Activated naive CD4-positive, alpha-beta T cell treated with anti-CD3 and anti-CD28 coated beads, Interleukin-2, amount 50 U/mL, for 16 hours (primary cell): ENCODE measurements around the gene FGA.

Experiments
- DNase-seq: peaks from one replicate; pipeline ENCODE4 v3.0.0-alpha.2; 2020

FGA gene

DNA sequence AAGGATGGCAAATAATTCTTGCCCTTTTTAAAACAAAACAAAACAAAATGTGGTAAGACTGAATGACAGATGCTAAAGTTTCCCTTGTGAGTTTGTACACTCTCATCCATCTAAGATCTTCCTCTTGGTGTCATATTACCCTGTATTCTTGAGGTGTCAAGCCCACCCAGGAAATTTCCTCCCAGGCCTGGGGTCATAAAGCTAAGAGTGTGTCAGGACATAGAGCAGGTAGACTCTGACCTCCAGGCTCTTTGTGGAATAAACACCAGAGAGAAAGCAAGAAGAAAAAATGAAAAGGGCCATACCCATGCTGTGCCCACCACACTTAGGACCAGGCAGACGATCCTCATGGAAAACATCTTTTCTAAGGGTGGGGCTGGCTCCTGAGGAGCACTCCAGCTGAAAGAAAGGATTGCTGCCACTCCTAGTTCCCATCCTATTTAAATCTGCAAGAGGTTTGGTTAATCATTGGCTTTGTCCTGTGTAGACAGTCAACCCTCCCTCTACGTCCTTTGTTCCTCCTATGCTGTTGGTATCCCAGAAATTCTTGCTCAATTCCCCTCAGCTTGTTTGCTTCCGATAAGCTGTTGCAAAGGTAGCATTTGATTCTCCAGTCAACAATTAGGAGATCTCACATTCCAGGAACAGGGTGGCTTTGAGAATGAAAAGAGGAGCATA lies at the start of gene FGA:
Gene FGA (minus strand): TSS at position 414 of the 678 bp plus-strand sequence. CDS start 55 bp downstream, at position 359.
- DNase-seq: no peak

DNA sequence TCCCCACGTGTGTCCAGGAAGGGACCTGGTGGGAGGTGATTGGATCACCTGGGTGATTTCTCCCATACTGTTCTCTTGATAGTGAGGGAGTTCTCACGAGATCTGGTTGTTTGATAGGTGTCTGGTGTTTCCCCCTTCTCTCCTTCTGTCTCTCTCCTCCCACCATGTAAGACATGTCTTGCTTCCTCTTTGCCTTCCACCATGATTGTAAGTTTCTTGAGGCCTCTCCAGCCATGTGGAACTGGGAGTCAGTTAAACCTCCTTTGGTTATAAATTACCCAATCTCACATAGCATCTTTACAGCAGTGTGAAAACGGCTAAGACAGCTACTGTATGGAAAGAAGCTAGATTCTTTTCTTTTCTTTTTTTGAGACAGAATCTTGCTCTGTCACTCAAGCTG lies 43.5 kb upstream of the FGA start:
- DNase-seq: no peak

DNA sequence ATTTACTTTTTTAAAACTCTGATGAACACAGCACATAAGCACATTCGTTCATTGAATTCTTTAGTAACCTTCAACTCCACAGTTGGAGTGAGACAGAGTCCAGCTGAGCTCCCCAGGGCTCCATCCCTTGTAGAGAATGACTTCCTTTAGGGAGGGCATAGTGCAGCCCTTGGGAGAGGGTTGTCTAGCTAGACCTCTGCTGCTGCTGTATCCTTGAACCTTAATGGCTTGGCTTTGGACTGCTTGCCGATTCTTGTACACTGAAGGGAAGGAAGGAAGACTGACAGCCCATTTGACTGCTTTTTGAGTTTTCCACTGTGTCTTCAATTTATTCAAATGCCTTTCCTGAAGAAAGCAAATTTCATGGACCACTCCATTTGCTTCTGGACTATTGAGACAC lies 41.3 kb upstream of the FGA start:
- DNase-seq: no peak

DNA sequence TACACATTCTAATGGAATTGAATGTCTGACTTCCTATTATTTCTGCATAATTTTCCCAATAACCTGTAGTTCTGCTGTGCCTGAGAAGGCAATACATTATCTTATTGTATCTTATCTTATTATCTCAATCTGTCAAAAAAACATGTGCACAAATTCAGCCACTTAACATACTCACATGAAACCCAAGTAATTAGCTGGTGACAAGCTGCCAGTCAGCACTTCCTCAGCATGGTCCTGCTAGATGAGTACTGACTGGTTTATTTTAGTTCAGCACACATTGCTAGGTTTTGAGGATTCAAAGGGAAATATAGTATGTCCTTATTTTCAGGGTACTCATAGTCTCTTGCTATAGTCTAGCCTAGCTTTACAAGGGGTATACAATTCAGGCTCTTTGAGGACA lies 39.8 kb upstream of the FGA start:
- DNase-seq: no peak

DNA sequence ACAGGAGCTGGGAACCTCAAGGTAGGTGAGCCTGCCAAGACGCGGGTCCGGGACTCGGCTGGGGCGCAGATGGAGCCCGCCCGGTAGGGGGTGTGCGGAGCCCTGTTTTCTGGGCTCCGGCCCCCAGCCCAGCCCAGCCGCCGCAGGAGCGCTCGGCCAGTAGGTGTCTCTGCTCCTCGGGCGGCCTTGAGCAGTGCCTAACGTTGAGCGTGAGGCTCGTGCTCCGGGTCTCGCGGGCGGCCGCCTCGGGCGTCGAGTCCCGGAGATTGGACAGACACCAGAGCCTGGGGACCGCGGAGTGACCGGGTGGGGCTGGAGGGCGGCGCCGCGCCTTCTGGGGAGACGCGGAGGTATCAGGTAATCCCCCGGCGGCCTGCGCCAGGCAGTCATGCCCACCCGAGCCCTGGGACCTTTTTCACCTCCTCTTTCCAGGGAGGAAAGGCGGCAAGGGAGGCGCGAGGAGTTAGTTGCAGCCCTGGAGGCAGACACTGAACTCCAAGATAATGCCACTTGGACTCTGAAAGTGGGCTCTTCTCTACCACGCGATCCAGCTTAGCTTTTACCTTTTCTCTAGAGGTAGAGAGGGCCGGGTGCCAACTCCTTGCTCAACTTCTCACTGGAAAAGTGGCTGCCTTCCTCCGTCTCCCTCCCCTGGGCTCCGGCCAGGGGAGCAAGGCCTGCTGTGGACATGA lies 36.4 kb upstream of the FGA start:
- DNase-seq: peak; percentile 56

DNA sequence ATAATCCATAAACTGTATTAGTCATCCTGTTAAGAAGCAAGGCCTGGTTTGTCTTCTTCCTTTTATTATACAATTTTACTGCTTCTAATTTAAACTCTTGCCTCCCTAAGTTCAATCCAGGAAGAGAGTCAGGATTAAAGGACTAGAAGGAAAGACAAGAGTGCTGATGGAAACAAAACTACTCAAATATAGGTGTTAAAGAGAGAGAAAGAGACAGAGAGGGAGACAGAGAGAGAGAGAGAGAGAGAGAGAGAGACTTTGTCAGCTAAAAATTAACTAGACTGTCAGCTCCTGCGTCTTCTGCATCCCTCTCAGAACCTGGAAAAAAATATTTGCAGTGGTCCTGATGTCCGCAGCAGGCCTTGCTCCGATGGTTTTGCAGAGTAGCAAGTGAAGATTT lies 35.4 kb upstream of the FGA start:
- no peak for DNase-seq

DNA sequence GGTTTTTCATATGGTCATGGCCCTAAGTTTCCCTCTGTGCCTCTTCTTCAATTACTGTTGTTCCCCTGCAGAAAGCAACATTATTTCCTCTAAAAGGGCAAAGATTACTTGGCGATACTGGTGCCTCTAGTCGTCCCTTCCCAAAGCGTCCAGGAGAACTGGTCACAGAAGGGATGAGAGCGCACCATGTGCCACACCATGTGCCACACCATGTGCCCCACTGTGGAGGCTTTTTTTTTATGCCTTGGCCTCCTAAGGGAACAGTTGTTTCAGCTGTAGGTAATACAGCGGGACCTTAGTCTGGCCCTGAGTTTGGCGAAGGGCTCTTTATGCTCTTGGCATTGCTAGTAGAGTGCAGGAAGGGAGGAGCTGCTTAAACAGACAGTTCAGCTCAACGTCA lies 33.5 kb upstream of the FGA start:
- DNase-seq: no peak

DNA sequence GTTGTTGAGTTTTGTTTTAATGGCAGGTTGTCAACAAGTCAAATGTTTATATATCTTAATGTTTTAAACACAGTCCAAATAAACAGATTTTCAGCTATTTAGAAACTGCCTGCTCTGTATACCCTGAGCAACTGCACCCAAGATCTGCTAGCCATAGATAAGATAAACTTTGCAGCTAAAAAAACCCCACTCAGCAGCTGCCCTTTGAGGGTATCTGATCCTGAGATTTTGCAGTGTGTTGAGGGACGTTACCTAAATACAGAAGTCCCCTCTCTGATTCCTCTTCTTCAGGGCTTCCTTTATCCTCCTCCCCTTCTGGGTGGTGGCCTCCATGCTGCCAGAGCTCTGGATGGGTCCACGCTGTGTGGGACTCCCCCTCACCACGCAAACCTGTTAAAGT lies 32.9 kb upstream of the FGA start:
- DNase-seq: no peak

DNA sequence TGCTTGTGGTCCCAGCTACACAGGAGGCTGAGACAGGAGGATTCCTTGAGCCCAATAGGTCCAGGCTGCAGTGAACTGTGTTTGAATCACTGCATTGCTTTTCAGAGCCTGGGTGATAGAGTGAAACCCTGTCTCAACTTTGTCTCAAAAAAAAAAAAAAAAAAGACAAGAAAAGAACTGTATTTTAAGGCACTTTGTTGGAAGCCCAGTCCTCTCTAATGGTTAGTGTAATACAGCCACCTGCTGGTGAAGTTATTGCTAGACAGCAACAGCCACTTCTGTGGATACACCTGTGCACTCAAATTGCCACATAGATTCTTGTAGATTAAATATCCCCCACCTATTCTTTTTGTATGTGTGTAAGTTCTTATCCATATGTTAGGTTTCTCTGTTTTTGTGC lies 32.1 kb upstream of the FGA start:
- no peak for DNase-seq

DNA sequence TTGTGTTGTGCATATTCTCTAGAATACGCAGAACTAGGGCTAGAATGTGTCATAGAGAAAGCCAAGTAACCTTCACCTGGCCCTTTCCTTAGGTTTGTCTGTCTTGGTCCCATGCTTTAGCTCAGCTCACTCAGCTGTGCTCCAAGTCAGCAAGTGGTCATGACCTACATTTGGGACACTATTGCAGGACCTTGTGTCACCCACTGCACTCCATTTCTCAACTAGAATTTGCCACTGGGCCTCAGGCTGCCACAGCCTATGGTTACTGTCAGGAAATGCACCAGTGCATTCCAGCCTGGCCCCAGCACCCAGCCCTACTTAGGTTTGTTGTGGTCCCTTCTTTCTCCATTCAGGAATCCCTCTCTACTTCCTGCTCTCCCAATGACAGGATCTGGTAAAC lies 29.6 kb upstream of the FGA start:
- DNase-seq: no peak

DNA sequence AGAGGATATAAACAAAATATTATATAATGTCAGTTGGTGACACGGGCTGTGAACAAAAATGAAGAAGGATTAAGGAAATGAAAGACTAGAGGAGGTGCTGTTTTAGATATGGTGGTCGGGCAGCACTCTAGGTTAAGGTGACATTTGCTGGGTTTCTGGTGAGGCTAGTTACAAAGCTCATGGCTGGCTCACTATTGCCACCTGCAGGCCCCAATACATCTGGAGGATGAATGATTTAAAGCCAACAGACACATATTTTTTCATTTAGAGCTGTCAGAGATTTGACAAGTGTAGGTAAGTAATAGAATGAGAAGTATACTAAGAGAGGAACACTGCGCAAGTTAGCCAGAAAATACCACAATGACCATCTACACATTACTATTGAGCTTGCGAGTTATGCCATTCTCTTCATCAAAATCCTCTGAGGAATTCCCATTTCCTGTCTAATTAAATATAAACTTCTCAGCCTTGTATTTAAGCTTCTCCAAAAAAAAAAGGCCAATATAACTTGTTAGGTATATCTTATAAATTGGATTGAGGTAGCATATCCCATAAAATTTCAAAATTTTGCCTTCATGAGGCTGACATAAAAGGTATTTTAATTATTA lies 28.3 kb upstream of the FGA start:
- peak; percentile 59 for DNase-seq

DNA sequence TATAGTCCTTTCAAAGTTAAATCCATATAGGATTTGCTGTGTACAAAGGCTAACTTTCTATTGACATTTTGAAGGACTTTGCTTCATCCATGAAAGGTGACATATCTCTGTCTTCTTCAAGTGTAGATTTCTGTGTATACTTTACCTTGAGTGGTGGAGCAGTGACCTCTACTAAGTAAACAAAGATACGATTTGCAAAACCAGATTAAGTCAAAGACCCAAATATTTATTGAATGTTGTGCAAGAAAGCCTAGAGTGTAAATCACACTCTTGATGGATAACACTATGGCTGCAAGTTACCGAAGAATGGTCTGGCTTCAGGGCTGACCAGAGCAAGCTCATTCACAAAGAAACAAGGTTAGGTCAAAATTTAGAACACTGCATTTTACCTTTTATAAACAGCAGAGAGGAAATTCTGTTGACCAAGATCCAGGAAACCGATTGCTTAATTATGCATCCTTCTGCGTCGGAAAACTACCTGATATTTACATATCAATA lies 27.3 kb upstream of the FGA start:
- no peak for DNase-seq

DNA sequence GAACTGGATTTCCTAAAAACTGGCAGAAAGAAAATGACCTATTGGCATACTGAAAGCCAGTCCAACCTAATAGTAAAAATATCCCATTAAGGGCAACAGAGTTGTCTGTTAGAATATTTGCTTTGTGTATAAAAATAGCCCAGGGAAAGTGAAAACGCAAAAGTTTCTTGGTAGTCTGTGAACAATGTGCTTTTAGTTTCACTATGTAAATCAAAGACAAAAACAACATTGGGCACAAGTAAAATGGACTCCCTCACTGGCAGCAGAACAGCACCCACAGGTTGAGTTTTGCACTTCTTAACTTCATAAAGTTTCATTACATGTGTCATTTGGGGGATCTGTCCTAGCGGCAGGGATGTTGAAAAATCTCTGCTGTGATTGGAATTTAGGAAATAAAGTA lies 26.2 kb upstream of the FGA start:
- DNase-seq: no peak

DNA sequence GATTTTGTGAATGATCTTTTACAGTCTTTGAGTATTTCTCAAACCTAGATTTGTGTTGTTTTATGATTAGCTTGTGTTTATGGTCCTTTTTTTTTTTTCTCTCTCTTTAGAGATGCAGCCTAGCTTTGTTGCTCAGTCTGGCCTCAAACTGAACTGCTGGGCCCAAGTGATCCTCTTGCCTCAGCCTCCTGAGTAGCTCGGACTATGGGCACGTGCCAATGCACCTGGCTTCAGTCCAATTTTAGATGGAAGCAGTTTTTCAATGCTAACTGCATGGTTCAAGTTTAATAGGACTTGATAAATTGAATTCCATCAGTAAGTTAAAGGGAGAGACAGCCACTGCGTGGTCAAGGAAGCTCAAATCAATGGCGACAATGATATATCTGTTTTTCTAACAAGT lies 25.7 kb upstream of the FGA start:
- no peak for DNase-seq

DNA sequence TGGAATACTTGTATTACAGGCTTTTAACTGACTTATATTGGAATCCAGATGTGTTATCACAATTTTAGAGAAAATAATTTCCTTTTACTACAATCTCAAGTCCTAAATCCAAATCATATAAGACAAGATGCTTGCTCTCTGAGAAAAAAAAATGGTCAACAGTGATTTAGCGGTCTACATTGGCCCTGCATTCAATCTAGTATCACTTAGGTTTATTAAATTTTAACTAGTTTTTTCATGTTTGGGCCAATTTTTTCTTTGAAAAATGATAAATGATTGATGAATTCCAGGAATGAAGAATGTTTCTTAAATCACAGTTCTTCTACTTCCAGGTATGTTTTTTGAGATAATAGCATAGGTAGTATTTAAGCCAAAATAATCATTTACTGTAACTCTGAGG lies 24.7 kb upstream of the FGA start:
- DNase-seq: no peak

DNA sequence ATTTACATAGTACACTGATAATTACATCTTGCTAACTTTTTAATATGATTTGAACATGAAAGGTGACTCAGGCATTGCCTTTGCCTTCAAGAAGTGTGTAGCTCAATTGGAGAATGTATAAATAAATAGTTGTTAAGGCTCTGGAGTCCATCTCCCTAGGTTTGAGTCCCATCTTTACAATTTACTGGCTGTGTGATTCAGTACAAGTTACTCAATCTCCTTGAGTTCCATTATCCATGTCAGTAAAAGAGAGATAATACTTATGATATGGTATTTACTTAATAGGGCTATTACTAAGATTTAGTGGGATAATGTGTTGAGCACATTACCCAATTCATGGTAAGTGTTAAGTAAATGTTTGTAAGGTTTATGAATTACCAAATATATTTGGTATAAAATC lies 23.8 kb upstream of the FGA start:
- DNase-seq: no peak

DNA sequence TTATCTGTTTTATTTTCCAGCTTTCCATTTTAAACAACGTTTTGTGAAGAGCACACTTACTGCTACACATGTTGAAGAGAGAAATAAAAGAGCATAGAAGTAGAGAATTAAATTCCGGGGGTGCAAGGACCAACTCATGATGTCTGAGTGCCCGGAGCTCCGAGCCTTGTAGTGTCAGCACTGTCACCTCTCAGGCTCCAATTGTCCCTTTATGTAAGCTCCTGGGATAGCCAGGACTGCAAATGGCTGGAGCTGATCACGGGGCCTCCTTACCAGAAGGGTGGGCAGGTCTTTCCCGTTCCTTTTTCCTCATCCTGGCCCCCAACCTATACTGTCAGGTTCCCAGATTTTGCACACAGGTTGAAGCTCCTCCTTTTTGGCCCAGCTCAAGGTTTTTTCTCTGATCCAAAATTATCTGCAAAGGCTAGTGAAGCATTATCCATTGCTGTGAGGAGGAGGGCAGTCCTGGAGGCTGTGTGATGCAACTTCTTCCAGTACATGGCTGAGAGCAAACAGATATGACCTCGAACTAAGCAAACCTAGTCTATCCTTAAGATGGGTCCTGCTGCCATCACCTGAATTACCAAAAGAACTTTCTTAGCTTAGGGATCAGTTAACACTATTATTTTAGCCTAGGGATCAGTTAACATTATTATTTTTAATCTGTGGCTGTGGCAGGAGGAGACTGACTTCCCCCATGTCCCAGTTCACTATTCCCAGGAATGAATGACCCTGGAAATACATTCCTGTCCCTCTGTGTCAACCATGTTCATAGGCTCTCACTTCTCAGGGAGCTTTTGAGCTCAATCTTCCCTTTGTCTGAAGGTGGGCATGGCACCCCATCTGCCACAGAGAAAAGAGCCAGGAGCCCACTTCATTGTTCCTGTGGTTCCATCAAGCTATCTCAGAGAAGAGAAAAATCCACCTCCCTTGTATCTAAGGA lies 22.2 kb upstream of the FGA start, which contains the start of gene FGG:
Gene FGG (minus strand): TSS at position 185 of the 943 bp plus-strand sequence. CDS start 47 bp downstream, at position 138.
- DNase-seq: no peak

DNA sequence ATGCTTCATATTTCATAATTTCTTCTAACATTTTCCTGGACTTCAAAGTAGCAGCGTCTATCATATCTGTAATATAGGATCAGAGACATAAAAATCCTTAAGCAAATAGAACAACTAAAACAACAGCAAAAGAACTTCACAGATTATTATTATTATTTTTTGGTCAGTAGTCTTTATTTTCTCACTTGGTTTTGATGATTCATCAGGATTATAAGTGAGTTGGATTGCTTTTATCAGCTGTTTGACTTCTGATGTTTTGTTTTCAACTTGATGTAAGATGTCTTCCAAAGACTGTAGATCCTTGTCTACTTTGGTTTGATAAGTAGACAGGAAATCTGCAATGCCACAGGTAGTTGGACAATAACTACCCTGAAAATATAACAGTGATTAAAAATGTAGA lies 21.3 kb upstream of the FGA start:
- no peak for DNase-seq

DNA sequence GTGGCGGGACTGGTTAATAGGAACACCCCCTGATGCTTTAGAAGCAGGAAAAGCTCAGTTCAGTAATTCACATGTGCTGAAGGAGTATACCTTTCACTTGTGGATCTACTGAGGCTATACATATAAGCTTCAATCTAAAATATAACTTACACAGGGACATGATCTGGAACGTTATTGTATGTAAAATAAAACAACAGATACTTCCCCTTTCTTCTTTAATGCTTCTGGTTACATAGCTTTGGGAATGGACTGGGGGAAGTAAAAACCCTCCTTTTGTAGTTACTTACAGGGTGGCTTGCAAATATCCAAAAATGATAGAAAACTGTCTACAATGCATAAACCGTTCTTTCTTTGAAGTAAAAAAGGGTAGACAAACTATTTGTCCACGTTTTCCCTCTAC lies 20.0 kb upstream of the FGA start:
- DNase-seq: no peak

DNA sequence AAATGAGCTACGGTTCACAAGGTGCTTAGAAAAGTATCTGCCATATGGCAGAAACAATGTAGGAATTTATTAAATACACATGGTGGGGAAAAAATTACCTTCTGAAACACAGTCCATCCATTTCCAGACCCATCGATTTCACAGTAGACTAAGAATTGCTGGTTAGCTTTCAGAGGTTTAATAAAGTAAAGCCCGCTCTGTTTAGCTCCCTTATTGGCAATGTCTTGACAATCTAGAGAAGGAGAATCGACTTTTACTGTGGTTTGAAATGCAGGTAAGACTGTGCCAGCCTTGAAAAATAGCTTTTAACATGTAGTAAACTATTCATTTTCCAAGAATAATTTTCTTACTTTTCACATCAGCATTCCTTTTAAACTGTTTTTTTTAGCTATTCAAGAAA lies 19.0 kb upstream of the FGA start:
- no peak for DNase-seq

DNA sequence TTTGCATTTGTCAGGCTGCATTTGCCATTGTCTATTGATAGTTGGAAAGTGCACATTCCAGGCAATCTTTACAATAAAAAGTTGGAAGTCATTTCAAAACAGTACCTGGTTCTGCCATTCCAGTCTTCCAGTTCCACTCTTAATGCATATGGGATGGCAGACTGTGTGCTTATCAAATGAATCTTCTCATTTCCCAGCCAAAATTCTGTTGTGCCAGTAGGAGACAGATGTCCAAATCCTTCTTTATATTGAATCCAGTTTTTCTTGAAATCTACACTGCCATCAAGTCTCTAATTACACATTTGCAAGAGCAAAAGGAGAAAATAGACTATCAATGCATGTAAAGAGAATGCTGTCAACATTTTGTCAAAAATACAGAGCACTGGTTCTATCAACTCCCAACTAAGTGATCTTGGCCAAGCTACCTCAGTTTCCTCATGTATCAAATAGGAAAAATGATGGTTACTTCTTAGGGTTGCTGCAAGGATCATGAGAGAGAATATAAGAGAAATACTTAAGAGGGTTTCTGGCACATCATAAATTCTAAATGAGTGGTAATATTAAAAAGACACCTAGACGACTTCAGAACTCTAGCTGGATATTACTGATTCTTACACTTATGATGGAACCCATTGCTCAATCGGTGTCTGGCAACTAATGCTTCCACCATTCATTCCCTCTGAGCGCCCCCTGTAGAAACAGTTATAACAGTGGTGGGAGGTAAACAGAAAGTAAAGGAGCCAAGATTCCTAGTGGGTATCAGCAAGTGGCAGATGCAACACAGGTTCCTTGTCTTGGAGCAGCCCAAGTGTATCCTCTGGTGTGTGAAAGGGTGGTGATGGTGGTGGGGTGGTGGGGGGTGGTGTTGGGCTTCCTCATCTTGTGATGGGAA lies 18.1 kb upstream of the FGA start:
- DNase-seq: no peak
